ENCODE data around the gene AMFR.

The AMFR gene

DNA sequence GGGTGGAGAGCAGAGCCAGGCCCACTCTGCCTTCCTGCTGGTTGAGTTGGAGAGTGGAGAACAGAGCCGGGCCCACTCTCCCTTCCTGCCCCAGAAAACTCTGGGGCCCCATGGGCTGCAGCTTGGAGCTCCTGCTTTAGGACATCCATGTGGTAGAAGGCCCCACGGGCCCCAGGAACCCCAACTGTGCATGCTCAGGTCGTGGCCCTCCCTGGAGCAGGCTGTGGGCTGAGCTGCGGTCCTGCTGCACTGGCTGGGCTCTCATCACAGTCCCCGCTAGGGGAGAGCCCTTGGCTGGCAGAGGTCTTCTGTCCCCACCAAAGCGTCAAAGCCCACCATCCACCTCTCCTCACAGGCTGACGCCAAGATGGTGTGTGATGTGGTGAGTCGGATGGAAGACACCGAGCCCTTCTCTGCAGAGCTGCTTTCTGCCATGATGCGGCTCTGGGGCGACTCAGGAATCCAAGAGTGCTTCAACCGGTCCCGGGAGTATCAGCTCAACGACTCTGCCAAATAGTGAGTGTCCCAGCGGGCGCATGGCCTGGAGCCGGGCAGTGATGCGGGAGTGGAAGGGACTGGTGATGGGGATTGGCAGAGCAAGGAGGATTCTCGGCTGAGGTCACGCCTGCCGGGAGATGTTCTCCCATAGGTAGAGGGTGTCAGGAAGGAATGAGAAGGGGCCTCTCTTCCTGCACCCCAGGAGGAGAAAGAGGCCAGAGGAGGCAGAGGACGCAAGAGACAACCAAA lies 96.9 kb downstream of the AMFR start:
- DNase-seq, result no peak

DNA sequence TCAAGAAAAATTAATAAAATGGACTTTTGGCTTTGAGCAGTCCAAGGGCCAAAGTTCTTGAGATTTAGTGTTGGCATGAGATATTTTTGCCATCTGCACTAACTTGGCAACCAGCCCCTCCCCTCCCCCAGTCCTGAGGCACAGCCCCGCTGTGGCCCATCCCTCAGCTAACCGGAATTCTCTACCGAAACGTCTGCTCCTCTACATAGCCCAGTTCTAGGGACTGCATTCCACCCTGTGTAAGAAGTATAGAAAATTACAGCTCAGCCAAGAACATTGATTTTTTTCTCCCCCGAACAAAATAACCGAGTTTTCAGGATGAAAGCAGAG lies 97.5 kb downstream of the AMFR start:
- no peak for DNase-seq

DNA sequence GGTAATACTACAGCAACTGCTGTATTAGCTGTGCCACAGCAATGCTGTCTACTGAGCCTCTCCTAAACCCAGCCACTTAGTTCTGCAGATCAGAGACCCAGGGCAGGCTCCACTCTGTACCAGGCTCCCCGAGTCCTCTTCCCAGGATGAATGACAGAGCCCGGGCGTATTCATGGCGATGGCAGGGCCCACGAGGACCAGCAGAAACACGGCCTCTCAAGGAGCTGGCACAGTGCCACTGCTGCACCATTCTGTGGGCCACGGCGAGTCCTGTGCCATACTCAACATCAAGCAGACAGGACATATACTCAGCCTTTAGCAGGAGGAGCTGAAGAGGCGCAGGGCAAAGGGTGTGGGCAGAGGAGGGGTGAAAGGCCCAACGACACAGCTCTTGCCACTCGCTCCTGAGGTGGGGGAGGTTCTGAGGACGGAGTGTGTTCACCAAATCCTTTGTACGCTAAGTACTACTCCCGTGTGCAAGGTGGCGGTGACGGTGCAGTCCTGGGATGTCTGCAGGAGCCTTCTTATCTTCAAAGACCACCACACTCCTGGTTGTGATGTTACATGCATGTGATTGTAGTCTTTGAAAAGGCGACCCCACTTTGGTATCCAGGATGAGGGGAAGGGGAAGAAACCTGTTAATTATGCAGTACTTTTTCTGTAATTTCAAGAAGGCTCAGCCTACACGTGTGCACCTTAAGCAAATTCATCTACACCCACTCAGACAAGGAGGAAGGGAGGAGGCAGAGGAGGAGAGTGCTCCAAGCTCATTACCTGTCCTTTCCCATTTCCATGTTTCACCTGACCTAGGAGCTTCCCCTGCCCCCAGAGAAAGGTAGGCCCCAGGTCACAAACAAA lies 98.0 kb downstream of the AMFR start:
- no peak for DNase-seq

DNA sequence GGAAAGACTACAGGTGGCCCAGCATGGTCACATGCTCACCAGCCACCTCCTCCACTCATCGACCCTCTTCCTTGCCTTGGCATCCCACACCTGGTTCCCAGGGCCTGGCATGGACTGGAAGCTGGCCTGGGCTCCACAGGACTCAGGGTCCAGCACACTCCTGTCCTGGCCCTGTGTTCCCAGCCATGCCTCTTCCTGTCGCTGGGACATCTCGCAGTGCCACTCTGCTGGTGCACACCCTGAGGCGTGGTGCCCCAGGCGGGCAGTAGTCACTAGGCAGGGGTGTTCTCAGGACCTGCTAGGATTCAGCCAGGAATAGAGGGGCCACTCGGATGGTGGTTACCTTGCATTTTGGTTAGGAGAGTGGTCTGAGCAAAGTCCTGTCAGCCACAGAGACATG lies 99.4 kb downstream of the AMFR start:
- DNase-seq, result no peak

DNA sequence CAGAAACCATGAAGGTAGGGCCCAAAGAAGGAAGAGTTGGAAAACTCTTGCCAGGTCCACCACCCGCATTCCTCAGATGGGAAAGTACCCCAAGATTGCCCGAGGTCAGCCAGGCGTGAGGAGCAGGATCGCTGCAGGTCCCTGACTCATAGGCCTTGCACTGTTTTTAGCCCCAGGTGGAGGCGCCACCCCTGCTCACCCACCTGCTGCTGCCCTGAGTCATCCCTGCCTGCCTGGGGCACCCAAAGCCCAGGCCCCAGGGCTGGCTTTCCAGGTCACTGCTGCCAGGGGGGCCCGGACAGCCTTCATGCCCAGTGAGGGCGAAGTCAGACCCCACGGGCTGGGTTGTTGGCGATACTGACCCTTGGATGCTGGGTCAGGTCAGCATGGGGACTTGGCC lies 100.9 kb downstream of the AMFR start:
- DNase-seq, result no peak

DNA sequence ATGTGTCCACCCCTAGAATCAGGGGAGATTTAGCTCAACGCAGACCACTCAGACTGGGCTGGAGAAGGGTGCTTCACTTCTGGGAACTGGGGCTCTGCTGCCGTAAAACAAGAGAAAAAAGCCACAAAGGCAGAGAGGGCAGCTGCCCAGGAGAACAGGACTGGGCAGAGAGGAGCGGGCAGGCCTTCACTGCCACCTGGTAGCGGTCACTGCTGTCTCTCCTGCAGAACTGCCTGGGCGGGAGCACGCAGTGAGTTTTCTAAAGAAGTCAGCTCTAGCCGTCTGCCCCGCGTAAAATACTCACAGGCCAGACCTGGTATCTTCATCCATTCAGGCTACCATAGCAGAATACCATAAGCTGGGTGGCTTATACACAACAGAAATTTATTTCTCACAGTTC lies 103.8 kb downstream of the AMFR start:
- no peak for DNase-seq

DNA sequence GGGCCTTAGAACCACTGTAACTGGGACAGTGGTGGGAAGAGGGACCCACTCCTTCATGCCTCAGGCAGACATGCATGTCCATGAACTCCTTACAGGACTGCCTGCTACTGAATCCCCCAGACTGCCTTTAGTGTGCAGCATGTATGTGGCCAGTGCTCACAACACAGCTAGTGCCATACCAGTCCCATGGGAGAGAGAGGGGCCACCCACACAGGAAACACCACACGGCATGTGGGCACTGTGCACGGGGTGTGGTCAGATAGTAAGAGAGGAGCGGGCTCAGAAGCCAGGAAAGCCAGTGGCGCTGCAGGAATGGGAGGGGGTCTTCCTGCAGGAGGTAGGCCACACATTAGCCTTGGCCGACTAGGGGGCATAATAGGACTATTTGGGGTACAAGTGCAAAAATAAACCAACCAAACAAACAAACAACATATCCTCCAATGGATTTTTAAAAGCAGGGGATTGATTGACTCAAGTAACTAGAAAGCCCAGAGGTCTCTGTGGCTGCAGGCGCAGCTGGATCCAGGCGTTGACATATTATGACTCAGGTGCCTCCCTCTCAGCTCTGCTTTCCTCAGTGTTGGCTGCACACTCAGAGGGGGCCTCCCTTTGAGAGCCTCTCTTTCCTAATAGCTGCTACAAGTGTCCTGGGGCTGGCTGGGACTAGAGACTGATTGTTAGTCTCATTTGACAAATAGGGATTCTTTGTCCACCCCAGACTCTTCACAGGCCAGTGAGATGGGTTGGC lies 104.4 kb downstream of the AMFR start:
- no peak for DNase-seq

DNA sequence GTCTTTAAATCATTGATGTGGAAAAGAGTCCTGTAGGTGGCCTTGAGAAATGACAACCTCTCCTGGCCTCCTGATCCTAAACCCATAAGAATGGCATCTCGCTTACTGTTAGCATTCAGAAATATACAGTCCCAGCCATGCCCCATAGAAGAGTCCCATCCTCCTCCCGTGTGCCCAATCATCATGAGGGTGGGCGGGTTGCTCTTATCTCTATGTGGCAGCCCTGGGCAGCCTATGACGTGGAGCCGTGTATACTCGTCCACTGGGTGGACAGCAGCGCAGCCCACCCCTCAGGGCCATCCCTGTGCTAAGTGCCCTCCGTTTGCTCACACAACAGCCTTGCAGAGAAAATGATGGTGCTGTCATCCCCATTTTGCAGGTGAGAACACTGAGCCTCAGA lies 105.3 kb downstream of the AMFR start:
- no peak for DNase-seq

DNA sequence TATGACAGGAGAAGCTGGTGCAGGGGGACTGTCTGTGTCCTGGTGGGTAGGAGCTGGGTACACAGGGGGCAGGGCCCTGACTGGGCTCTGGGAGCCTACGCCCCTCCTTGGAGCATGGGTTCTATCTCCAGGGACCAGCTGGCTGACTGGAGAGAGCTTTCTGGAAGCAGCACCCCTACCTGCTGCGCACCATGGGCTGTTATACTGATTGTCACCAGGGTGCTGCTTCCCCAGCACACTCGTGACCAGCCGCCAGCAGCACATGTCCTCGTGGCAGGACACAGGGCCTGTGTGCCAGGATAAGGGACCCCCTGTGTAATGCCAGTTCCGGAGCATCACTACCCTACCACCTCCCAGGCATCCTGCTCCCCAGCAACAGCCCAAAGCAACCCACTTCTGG lies 106.0 kb downstream of the AMFR start:
- no peak for DNase-seq

DNA sequence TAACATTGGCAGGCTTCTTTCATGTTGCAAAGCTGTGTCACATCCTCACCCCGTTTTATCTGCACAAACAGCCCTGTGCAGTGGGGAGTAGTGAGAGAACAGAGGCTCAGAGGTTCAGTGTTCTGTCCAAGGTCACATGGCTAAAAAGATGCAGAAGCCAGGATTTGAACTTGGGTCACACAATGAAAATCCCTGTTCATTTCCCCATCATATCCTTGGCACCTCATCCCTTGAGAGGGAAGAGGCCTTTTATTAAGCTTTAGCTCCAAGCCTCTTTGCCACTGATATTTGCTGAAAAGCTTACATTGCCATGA lies 106.6 kb downstream of the AMFR start:
- DNase-seq, result no peak

DNA sequence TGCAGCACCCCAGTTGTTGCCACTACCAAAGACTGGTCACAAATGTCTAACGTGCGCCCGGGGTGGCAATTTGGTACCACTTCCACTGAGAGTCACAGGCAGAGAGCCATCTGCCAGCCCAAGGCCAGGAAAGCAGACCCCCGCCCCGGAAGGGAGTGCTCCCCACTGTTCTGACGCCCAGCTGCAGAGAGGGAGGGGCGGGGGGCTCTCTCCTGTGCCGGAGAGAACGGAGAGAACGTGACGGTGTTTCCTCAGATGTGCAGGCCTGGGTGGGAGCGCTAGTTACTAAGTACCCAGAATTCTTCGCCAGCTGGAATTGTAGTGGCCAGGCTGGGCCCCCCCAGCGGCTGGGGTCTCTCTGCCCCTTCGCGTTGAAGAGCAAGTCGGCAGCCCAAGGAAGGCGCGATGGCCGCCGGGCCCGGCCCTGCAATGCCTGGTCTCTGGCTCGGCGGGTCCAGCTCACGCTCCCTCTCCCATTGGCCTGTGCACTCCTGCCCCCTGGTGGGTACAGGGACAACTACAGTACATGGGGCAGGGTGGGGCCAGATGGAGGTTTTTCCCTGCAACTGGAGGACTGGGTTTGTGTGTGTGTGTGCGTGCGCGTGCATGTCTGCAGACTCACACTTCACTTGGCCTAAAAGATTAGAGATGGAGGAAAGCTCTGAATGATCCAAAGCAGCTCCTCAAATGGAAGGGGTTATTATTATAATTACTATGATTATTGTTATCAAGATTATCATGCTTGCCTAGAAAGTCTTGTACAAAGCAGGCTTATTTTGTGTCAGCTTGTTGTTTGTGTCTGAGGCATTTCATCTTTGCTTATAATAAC lies 107.1 kb downstream of the AMFR start:
- DNase-seq, result peak; percentile 90

DNA sequence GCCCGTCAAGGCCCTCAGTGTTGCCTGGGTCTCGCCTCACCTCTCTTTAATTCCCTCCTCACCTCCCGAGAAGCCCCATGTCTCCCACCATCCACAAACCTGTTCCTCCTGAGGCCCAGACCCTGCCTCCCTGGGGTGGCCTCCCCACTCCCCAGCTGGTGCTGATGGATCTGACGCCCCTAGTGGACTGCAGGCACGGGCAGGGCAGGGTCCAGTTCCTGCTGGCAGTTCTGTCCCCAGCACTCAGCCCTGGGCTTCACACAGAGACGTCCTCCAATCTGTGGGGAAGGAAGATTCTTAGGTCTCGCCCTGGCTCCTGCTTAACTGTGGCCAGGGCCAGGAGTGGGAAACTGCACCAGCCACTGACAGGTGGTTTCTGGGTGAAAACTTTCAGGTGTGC lies 108.8 kb downstream of the AMFR start:
- DNase-seq, result no peak

DNA sequence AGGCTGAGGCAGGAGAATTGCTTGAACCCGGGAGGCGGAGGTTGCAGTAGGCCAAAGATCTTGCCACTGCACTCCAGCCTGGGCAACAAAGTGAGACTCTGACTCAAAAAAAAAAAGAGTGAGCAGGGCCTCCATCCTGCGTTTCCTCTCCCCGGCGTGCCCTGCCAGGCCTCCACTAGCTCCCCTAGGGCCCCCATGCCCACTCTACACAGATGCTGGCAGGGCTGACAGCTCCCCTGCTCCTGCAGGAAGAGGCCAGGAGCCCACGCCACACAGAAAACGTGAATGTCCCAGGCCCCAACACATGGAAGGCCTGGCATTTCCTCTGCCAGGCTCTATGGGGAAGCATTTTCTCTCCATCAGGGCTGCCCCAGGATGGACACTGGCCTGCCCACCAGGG lies 109.4 kb downstream of the AMFR start:
- no peak for DNase-seq

DNA sequence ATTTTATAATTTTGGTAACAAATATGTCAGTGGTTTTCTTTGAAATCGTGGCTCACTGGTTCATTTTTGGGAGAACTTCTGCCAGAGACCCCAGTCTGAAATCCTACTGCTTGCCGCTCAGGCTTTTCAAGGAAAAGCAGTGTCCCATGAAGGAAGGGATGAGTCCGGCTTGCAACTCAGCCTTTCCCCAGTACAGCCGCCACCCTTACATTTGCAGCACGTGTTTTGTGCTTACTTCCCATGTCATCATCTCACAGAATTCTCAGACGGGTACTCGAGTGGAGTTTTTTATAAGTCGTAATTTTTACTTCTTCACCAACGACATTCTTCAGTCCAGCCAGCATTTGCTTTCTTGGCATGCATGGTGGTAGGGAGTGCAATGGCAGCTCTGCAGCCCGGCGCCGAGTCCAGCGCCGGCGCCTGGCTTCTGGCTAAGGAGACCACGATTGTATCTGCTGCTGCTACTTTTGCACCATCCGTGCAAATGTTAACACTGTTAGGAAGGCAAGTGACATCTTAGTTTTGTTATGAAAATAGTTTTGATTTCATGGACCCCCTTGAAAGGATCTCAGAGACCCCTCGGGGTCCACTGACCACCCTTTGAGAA lies 111.0 kb downstream of the AMFR start:
- no peak for DNase-seq

DNA sequence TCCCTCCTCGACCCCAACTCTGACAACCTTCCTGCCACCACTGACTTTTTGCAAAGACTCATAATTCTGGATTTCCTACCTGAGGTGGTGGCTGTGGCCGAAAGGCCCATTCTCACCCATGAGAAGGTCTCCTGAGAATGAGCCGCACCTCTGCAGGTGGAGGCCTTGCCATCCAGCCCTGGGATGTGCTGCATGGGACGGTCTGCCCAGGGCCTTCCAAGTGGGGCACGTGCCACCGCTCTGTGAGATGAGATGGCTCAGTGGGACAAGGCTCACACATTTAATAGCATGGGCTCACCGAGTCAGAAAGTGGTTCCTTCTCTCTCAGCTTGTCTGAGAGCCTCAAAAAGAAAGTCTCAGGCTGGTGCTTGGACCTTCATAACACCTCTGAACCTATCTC lies 112.8 kb downstream of the AMFR start:
- DNase-seq, result no peak

DNA sequence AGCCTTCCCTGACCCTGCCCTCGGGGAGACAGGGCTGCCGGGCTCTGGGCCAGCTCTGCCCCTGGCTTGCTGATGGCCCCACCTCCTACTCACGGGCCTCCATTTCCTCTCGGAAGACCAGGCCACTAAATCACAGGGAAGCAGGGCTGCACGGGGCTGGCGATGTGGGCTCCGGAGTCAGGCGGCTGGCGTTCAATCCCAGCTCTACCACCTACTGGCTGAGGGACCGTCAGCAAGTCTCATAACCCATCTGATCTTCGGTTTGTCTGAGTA lies 113.4 kb downstream of the AMFR start:
- no peak for DNase-seq
